Activated naive CD8-positive, alpha-beta T cell (primary cell): ENCODE measurements around the gene SLC35G6.

Experiments used
- H3K27ac Mint-ChIP-seq: one replicate; pipeline ENCODE4 v1.8.0; 2021; ENCODE audit warnings: mixed read lengths
- H3K27me3 Mint-ChIP-seq: one replicate; pipeline ENCODE4 v1.8.0; 2021; ENCODE audit warnings: mixed read lengths
- H3K36me3 Mint-ChIP-seq: one replicate; pipeline ENCODE4 v1.8.0; 2021; ENCODE audit warnings: mixed read lengths
- H3K4me1 Mint-ChIP-seq: one replicate; pipeline ENCODE4 v1.8.0; 2021; ENCODE audit warnings: low read depth, mixed read lengths
- H3K4me3 Mint-ChIP-seq: one replicate; pipeline ENCODE4 v1.8.0; 2021; ENCODE audit warnings: mild to moderate bottlenecking, mixed read lengths
- H3K9me3 Mint-ChIP-seq: one replicate; pipeline ENCODE4 v1.8.0; 2021; ENCODE audit warnings: low read depth, mixed read lengths

SLC35G6 gene

DNA sequence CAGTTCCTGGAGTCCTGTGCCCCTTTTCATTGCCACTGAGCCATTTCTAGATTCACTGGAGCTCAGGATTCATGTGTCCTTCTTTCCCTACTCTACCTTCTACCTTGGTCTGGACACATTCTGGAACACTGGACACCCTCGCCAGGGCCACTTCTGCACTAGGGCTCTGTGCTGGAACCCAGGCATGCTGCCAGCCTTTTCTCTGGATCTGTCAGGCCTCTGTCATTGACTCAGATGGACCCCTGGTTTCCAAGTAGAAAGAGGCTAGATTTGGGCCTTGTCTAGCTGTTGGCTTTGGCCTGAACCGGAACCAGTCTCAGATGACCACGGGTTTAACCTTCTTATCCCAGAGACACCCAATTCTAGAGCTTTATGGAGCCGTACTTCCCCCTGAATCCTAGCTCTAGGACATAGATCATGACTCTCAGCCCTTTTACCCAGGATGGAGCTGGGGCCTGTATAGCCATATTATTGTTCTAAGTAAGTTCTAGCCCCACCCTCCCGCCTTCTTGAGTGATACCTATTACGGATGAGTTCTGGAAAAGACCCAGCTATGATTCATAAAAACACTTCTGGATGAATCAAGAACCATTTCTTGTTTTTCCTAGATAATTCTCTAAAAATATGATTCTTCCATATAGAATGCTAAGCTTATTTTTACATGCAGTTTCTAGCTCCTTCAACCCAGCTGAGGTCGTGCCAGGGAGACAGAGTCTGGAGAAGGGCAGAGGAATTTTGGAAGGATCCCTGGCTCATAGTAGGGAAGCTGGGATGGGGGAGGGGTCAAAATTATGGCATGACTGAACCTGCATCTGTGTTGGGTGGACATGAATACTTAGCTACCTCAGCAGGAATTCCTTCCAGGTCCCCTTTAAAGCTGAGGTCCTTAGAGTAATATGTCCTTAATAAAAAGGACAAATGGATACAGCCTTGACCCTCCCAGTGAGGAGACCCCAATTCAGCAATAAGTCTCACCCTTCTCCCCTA is 37.5 kb upstream of the SLC35G6 start:
- peaks cover 17% of the 10 kb centered on the region for H3K27me3 Mint-ChIP-seq
- H3K27ac Mint-ChIP-seq, result no peak overlapping the region
- H3K4me1 Mint-ChIP-seq, result peaks cover 31% of the 10 kb centered on the region
- peak overlapping the region; percentile 72 for H3K4me3 Mint-ChIP-seq
- H3K36me3 Mint-ChIP-seq, result peaks cover 3% of the 10 kb centered on the region
- no peaks in the 10 kb centered on the region for H3K9me3 Mint-ChIP-seq

DNA sequence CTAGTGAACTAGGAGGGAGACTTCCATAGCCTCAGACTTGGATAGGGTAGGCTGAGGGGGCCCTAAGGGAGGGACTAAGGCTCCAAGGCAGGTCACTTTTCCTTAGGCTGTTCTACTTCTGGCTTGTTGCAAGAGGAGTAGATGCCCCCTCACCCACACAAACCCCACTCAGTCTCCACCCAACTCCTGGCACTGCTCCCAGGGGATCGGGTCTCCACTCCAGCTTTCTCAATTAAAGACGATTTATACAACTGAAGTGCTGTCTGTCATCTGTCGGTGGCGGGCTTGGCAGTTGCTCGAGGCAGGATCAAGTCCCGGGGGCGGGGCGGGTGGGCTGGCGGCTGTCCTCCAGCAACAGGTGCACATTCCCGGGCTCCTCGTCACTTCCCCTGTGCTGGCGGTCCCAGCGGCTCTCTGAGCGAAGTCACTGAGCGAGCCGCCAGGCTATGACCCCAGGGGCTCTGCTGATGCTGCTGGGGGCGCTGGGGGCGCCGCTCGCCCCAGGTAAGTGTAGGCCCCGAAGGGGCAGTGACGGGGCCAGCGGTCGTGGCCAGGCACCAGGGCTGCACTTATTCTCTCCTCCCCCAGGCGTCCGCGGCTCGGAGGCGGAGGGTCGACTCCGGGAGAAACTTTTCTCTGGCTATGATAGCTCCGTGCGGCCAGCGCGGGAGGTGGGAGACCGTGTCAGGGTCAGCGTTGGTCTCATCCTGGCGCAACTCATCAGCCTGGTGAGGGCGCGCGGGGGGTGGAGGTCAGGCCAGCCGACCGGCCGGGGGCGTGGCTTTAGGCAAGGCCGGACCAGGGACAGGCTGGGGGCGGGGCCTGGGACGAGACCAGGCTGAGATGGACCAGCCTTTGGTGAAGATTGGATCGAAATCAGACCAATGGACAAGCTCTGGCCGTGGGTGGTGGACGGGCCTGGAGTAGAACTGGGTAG is 36.3 kb upstream of the SLC35G6 start, which contains the start of gene CHRNB1:
Gene CHRNB1 (plus strand): TSS at position 380 of the 937 bp plus-strand sequence. CDS start 67 bp downstream, at position 447.
- Mint-ChIP-seq H3K4me3 (peak within 1 kb of the TSS; percentile 86), H3K9me3 (no peaks in the 10 kb centered on the region), H3K4me1 (peaks cover 24% of the 10 kb centered on the region), H3K36me3 (peaks cover 3% of the 10 kb centered on the region), H3K27ac (no peak within 1 kb of the TSS), H3K27me3 (peaks cover 15% of the 10 kb centered on the region)

DNA sequence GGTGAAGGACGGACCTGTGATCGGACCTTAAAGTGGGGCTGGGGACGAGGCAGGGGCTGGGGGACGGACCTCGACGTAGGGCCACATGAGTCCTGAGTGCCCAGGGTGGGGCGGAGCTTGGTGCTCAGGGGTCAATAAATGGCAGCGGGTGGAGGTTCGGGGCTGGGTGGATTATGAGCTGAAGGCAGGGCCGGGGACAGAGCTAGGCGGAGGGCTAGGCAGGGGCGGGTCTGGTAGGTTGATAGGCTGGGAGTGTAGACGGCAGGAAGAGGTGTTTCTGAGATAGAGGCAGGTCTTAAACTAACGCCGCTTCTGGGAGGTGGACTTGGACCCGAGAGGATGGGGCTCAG is 35.7 kb upstream of the SLC35G6 start:
- Mint-ChIP-seq H3K36me3 (peaks cover 3% of the 10 kb centered on the region), H3K27me3 (peaks cover 15% of the 10 kb centered on the region), H3K27ac (no peak overlapping the region), H3K4me3 (peak overlapping the region; percentile 86), H3K4me1 (peaks cover 23% of the 10 kb centered on the region), H3K9me3 (no peaks in the 10 kb centered on the region)

GRCh38 chr17:7448461-7448860 is 32.8 kb upstream of the SLC35G6 start:
- H3K4me1 Mint-ChIP-seq, result peaks cover 28% of the 10 kb centered on the region
- no peak overlapping the region for H3K4me3 Mint-ChIP-seq
- peaks cover 3% of the 10 kb centered on the region for H3K36me3 Mint-ChIP-seq
- H3K27ac Mint-ChIP-seq, result no peak overlapping the region
- no peaks in the 10 kb centered on the region for H3K9me3 Mint-ChIP-seq
- peaks cover 12% of the 10 kb centered on the region for H3K27me3 Mint-ChIP-seq

- H3K36me3 Mint-ChIP-seq, result no peaks in the 10 kb centered on the region
- H3K4me1 Mint-ChIP-seq, result peaks cover 13% of the 10 kb centered on the region
- no peak overlapping the region for H3K4me3 Mint-ChIP-seq
- no peaks in the 10 kb centered on the region for H3K9me3 Mint-ChIP-seq
- no peak overlapping the region for H3K27ac Mint-ChIP-seq
- no peaks in the 10 kb centered on the region for H3K27me3 Mint-ChIP-seq
These were observed 21.2 kb upstream of the SLC35G6 start for GRCh38 chr17:7459961-7460545.

- Mint-ChIP-seq H3K27me3 (no peaks in the 10 kb centered on the region), H3K4me1 (peaks cover 7% of the 10 kb centered on the region), H3K4me3 (no peak overlapping the region), H3K27ac (no peak overlapping the region), H3K36me3 (no peaks in the 10 kb centered on the region), H3K9me3 (no peaks in the 10 kb centered on the region)
These were observed 20.2 kb upstream of the SLC35G6 start for GRCh38 chr17:7460850-7461660.

DNA sequence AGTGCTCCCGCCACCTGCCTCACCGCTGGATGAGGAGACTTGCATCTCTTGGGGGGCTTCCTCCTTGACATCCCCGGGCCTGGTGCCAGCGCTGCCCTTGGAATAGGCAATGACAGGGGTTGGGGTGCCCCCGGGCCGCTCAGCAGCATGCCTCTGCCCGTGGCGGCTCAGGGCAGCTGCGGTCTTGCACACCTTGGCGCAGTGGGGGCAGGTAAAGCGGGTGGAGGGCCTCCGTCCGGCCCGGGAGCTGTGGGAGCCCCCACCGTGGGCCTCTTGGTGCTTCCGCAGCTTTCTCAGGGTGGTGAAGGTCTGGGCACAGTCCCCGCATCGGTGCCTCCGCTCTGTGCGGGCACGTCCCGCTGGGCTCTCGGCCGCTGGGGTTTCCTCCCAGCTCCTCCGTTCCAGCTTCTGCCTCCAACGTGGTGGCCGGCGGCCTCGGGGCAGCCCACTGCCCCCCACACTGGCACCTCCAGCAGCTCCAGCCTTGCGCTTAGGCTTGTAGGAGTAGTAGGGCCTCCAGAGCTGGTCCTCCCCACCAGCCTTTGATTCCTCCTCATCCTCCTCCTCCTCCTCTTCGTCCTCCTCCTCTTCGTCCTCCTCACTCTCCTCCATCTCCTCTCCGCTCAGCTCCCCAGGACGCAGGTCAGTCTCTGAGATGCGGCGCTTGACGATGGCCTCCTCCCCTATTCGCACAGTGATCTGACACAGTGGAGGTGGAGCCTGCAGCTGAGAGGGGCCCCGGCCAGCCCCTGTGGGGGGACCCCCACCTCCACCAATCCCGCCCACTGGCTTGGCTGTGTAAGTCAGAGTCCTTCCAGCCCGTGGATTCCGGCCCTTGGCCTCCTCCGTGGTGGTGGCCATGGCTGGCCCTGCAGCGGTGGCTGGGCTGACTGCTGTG is 18.5 kb upstream of the SLC35G6 start:
- no peaks in the 10 kb centered on the region for H3K27me3 Mint-ChIP-seq
- no peaks in the 10 kb centered on the region for H3K9me3 Mint-ChIP-seq
- no peaks in the 10 kb centered on the region for H3K36me3 Mint-ChIP-seq
- H3K4me1 Mint-ChIP-seq, result peaks cover 9% of the 10 kb centered on the region
- no peak overlapping the region for H3K4me3 Mint-ChIP-seq
- no peak overlapping the region for H3K27ac Mint-ChIP-seq

- Mint-ChIP-seq H3K27me3 (no peaks in the 10 kb centered on the region), H3K4me3 (no peak overlapping the region), H3K36me3 (no peaks in the 10 kb centered on the region), H3K27ac (no peak overlapping the region), H3K4me1 (peaks cover 11% of the 10 kb centered on the region), H3K9me3 (no peaks in the 10 kb centered on the region)
These were observed 17.8 kb upstream of the SLC35G6 start for GRCh38 chr17:7463372-7463846.

- Mint-ChIP-seq H3K9me3 (no peaks in the 10 kb centered on the region), H3K27ac (no peak overlapping the region), H3K27me3 (no peaks in the 10 kb centered on the region), H3K4me3 (no peak overlapping the region), H3K4me1 (peaks cover 11% of the 10 kb centered on the region), H3K36me3 (no peaks in the 10 kb centered on the region)
These were observed 17.2 kb upstream of the SLC35G6 start for GRCh38 chr17:7464081-7464480.

DNA sequence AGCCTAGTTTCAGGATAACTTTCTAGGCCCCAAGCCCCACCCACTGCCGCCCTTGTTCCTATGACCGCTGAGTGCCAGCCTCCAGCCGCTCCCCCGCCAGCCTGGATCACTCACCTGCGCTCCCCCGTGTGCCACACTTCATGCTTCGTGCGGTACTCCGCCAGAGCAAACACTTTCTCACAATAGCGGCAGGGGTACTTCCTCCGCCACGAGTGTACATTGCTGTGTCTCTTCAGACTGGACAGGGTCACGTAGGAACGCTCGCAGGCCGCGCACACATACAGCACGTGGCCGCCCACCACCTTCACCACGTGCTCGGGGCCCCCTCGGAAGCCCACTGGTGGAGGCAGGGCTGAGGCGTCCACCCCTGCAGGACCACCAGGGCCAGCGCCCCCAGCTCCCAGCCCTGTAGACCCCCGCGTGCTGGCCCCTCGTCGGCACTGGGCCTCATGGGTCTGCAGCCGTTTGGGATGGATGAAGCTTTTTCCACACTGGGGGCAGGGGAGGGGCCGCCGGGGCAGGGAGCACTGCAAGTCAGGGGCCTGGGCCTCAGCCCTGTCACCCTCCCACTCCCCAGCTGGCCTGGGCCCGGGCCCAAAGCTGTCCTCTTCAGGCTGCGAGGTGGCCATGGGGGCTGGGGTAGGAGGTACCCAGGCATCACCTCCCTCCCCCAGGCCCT is 15.5 kb upstream of the SLC35G6 start:
- H3K27me3 Mint-ChIP-seq, result no peaks in the 10 kb centered on the region
- H3K27ac Mint-ChIP-seq, result no peak overlapping the region
- H3K36me3 Mint-ChIP-seq, result no peaks in the 10 kb centered on the region
- peaks cover 12% of the 10 kb centered on the region for H3K4me1 Mint-ChIP-seq
- H3K4me3 Mint-ChIP-seq, result no peak overlapping the region
- H3K9me3 Mint-ChIP-seq, result no peaks in the 10 kb centered on the region

GRCh38 chr17:7466318-7466638 is 15.0 kb upstream of the SLC35G6 start:
- Mint-ChIP-seq H3K4me3 (no peak overlapping the region), H3K27me3 (no peaks in the 10 kb centered on the region), H3K27ac (peak overlapping the region; percentile 77), H3K36me3 (no peaks in the 10 kb centered on the region), H3K4me1 (peaks cover 16% of the 10 kb centered on the region), H3K9me3 (no peaks in the 10 kb centered on the region)

DNA sequence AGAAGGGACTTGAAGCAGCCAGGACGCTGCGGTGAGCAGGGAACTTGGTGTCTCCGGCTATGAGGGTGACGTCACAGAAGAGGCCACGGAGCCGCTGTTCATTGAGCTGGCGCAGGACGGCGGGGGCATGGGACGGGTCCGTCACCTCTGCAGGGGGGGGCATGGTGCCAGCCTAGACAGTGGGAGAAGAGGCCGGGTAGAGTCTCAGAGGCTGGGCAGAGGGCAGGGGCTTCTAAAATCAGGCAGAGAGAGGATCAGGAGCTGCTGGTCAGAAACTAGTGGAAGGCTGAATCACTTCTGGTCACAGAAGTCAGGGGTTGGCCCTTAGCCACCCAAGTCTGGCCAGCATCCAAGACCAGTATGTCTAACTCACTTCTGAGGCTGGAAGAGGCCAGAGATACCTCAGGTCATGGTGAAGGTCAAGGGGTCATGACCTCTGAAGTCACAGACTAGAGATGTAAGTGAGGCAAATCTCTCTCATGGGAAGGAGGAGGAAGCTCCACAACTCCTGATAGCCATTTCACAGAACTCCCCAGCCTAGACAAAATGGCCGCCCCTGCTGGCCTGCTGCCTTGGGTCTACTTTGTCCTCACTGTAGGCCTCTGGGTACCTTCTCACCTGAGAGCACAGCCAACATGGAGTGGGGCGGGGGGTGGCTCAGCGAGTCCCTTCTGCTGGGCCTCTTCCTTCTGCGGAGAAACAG is 14.5 kb upstream of the SLC35G6 start:
- H3K36me3 Mint-ChIP-seq, result no peaks in the 10 kb centered on the region
- H3K27ac Mint-ChIP-seq, result peak overlapping the region; percentile 77
- H3K9me3 Mint-ChIP-seq, result no peaks in the 10 kb centered on the region
- H3K4me3 Mint-ChIP-seq, result no peak overlapping the region
- peaks cover 21% of the 10 kb centered on the region for H3K4me1 Mint-ChIP-seq
- H3K27me3 Mint-ChIP-seq, result no peaks in the 10 kb centered on the region
